GM19025 (cell line): ENCODE data around the gene CRYBG1.
"Not testable (repeated sequence)": the region's sequence is repeated elsewhere in the genome, so short reads cannot be mapped to it uniquely, and the experiment has no call there.

ENCODE experiments used
- ATAC-seq: cut with Tn5 transposase; IDR thresholded peaks from one replicate; pipeline ENCODE4 v1.9.1; 2021; ENCODE audit warnings: mild to moderate bottlenecking, low read depth, moderate library complexity; ENCODE audit not compliant: unreplicated experiment

Gene CRYBG1

DNA sequence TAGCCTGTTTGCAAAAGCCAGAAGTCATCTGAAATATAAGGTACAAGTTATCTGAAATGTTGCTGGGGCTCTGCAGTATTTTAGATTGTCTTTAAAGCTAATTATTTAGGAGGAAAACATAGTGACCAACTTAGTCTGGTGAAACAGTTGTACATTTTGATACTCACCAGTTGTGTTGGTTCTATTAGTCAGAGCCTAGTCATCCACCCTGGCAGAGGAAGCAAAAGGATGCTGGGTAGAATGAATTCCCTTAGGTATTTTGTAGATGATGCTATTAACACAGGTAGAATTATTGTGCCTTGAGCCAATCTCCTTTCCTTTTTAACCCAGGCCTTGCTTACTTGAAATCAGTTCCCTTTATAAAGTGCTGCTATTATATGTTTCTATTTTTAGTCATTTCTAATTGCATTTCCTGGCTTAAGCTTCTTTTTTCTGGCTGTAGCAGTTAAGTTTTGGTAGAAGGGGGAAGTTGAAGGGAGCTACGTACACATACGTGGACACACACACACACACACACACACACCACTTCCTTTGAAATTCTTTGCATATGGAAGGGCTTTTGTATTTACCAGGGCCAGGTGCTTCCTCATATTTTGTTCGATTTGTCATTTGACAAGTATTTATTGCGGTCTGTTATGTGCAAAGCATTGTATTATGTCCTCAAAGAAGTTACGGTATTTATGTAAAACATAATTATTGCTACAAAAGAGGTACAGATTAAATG lies 186.3 kb downstream of the CRYBG1 start:
- ATAC-seq = no peak

- ATAC-seq = no peak
Observed at GRCh38 chr6:106547601-106548453, 187.3 kb downstream of the CRYBG1 start.

DNA sequence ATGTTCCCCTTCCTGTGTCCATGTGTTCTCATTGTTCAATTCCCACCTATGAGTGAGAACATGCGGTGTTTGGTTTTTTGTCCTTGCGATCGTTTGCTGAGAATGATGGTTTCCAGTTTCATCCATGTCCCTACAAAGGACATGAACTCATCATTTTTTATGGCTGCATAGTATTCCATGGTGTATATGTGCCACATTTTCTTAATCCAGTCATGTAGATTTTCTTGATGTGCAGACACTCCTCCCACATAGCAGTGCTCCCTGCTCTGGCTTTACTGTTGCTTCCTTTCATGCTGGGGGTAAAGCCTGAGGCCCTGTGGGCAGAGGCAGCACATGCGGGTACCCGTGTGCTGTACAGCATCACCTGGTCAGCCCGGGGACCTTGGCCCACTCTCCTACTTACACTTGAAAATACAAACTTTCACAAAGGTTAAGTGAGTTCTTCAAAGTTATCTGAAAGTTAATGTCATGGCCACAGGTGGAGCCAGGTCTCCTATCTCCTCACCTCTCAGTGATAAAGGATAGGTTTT lies 188.5 kb downstream of the CRYBG1 start:
- ATAC-seq = not testable (repeated sequence)

DNA sequence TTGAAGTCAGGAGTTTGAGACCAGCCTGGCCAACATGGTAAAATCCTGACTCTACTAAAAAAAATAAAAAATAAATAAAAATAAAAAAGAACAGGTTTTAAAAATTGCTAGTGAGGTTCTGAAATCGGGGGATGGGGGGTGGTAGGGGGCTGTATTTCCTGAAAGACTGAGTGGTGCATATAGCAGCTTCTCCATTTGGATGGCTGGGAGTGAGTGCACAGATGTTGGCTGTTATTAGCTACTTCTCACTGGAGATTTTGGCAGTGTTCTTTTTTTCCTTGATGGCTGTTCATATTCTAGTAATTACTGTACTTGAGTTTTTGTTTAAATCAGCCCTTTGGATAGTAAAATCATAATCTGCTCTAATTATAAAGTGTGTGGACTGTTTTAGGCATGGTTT lies 189.0 kb downstream of the CRYBG1 start:
- no peak for ATAC-seq

DNA sequence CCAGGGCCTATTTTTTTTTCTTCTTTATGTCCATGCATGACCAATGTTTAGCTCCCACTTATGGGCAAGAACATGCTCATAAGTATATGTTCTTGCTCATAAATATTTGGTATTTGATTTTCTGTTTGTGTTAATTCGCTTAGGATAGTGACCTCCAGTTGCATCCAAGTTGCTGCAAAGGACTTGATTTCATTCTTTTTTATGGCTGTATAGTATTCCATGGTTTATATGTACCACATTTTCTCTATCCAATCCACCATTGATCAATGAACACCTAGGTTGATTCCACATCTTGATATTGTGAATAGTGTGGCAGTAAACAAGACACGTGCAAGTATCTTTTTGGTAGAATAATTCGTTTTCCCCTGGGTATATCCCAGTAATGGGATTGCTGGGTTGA lies 190.6 kb downstream of the CRYBG1 start:
- no peak for ATAC-seq

DNA sequence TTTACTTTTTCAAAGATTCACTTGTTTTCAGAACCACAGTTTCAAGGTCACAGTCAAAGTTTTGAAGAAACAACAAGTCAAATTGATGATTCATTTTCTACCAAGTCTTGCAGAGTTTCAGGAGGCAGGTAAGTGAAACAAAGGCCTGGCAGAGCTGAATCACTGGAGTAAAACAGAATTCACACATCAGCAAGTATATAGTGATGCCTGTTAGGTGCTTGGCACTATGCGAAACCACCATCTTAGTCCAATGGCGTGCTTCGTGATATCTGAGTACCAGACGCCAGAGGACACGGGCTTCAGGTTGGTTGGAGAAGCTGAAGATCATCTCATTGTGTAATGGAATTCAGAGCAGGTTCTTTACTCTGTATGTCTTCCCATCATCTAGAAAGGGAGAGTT lies 192.9 kb downstream of the CRYBG1 start:
- no peak for ATAC-seq

- ATAC-seq = no peak
Observed at GRCh38 chr6:106555767-106556166, 195.2 kb downstream of the CRYBG1 start.

DNA sequence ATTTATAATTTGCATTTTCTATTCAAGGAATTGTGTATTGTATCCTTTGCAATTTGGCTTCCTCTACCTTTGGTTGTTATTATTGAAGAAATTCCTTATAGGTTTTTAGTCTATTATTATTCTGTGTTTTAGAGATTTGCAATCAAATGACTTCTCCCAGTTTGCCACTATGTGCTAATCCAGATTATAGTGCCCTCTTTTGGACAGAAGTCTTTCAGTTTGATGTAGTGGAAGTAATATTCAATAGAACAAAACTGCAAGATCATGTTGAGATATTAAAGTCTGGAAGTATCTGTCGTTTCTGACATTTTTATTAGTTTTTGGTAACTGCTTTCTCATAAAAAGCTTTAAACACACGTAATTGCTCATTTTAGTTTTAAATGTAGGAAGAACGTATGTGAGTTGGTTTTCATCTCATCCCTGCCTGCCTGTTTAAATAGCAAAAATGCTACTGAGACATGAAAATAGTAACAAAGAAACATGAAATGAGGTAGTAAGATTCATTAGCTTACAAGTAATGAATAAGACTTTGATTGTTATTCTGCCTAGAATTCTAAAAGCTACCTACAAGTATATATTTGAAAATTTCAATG lies 195.9 kb downstream of the CRYBG1 start:
- no peak for ATAC-seq

DNA sequence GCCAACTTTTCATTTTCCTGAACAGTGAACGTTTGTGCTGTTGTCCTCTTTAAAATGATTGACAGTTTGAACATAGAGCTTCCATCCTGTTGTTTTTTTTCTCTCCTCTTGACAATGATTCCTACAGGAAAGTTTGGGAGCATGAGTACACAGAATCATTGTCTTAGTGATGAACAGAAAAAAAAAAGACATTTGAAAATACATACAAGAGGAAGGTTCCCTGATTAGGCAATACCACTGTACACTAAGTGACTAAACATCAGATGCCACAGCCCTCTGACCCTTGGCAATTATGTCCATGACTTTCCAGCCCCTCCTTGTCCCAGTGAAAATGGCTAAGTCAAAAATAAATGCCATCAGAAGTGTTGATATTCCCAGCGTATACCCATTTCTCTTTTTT lies 197.3 kb downstream of the CRYBG1 start:
- no peak for ATAC-seq

DNA sequence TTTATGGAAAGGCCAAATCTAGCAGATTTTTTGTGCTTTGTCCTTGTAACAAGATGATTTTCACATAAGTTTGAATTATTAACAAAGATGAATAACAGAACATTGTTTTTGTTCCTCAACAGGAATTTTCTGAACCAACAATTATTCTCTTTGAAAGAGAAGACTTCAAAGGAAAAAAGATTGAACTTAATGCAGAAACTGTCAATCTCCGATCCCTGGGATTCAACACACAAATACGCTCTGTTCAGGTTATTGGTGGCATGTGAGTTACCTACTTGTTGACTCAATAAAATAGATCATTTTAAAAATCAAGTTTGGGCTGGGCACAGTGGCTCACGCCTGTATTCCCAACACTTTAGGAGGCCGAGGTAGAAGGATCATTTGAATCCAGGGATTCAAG lies 197.8 kb downstream of the CRYBG1 start:
- no peak for ATAC-seq

- ATAC-seq = not testable (repeated sequence)
Observed at GRCh38 chr6:106559659-106560058, 199.1 kb downstream of the CRYBG1 start.

DNA sequence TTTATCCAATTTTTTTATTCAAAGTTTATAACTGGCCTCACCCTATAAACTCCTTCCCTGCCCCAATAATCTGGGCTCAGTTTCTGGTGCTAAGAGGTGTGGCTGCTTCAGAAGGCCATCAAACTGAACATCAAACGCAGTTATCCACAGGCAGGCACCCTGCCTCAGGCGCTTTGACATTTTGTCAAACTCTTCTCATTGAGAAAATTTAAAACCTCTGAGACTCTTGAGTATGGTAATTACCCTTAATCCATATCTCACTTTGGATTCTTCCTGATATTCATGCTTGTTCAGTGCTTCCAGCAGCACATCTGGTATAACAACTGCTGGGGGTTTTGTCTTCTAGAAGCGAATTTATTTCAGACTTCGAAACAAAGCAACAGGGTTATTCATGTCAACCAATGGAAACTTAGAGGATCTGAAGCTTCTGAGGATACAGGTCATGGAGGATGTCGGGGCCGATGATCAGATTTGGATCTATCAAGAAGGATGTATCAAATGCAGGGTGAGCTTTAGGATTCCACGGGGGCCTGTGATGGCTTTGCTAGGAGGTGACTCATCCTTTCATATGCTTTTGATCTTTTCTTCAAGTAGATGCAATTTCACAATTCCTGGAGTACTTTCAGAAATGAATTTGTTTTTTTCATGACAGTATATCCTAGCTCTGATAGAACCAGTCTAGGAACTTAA lies 200.6 kb downstream of the CRYBG1 start:
- no peak for ATAC-seq

- no peak for ATAC-seq
Observed at GRCh38 chr6:106561686-106562405, 201.3 kb downstream of the CRYBG1 start.

DNA sequence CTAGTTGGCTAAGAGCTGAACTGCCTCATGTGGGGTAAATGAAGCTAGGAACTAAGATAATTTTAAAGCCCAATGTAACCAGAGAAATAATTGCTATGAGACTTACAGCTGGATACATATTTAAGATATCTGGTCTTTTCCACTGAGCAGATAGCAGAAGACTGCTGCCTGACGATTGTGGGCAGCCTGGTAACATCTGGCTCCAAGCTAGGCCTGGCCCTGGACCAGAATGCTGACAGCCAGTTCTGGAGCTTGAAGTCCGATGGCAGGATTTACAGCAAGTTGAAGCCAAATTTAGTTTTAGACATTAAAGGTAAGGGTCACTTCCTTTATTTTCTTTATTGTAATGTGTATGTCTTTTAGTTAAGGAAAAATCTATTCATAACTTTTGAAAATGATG lies 203.1 kb downstream of the CRYBG1 start:
- no peak for ATAC-seq

DNA sequence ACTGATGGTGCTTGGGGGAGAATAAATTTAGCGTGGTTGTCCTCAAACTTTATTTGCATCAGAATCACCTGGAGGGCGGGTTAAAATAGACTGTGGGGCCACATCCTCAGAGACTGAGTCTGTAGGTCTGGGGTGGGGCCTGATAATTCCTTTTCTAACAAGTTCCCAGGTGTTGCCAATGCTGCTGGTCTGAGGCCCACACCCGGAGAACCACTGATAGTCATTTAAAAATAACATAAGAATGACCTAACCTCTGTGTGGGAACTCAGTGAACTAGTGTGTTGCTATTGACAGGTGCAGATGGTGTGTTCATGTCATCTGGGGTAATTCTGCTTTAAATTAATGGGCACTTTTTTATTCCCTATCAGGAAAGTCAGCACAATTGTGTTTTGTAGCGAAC lies 204.0 kb downstream of the CRYBG1 start:
- no peak for ATAC-seq

DNA sequence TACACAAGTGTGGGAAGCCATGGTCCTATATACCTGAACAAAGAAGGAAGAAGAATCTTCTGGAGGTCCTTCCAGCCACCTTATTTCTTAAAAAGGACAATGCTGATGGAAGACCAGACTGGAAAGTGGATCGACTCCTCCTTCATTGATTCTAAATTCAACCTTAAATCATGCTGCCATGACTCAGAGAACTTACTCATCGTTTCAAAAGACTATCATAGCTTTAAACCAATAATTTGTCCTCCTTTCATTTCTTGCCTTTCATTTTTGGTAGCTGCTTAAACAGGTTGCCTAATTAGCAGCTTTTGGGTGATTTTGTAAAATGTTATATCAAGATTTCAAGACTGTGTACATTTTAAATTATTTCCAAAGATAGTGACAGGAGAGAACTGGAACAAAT lies 208.0 kb downstream of the CRYBG1 start:
- ATAC-seq = no peak

DNA sequence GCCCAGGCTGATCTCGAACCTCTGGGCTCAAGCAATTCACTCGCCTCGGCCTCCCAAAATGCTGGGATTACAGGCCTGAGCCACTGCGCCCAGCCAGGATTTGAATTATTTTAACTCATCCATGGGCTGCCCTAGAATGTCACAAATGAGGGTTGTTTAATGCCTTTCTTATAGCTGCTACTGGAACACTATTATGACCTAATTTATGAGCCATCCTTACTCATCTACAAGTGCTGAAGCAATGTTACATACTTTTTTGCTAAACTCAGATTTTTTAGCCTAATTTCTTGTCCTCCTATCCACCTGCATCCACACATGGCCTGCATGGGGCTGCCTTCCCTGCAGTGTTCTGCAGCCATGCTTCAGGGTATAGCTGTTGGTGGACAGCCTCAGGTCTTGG lies 208.9 kb downstream of the CRYBG1 start:
- ATAC-seq = no peak

GRCh38 chr6:106572436-106572835 lies 211.9 kb downstream of the CRYBG1 start:
- ATAC-seq = no peak

- ATAC-seq = no peak
Observed at GRCh38 chr6:106572875-106573585, 212.5 kb downstream of the CRYBG1 start.
